Loucy (cell line): ENCODE data around the gene ZFHX3.

ENCODE experiments used
- H2AFZ ChIP-seq: fragments of 200-600 bp; sonication (generic); 2 replicates; pipeline ENCODE4 v1.6.0; 2016; ENCODE audit warnings: antibody characterized with exemption, mild to moderate bottlenecking, low read length, moderate library complexity
- H3F3A ChIP-seq: fragments of 200-600 bp; 2 replicates; pipeline ENCODE4 v1.6.0; 2016; ENCODE audit warnings: antibody characterized with exemption, low read depth, mild to moderate bottlenecking
- H3K27me3 ChIP-seq: fragments of 200-600 bp; sonication (generic); 2 replicates; pipeline ENCODE4 v1.6.1; 2014; ENCODE audit warnings: low read length, mild to moderate bottlenecking; ENCODE audit not compliant: insufficient read depth, poor library complexity, severe bottlenecking
- H3K36me3 ChIP-seq: fragments of 200-600 bp; sonication (generic); 2 replicates; pipeline ENCODE4 v1.6.1; 2016; ENCODE audit warnings: low read length; ENCODE audit not compliant: insufficient read depth
- H3K4me1 ChIP-seq: fragments of 200-600 bp; sonication (generic); 2 replicates; pipeline ENCODE4 v1.5.1; 2014; ENCODE audit warnings: low read length, mild to moderate bottlenecking; ENCODE audit not compliant: insufficient read depth, poor library complexity, severe bottlenecking
- H3K4me2 ChIP-seq: fragments of 200-600 bp; sonication (generic); 2 replicates; pipeline ENCODE4 v1.6.0; 2014; ENCODE audit warnings: antibody characterized with exemption, low read length, low read depth, mild to moderate bottlenecking; ENCODE audit not compliant: poor library complexity, severe bottlenecking
- H3K4me3 ChIP-seq: fragments of 200-600 bp; sonication (generic); 2 replicates; pipeline ENCODE4 v1.5.1; 2014; ENCODE audit warnings: low read length, mild to moderate bottlenecking, mixed read lengths; ENCODE audit not compliant: poor library complexity, severe bottlenecking
- H3K79me2 ChIP-seq: fragments of 200-600 bp; sonication (generic); 2 replicates; pipeline ENCODE4 v1.6.1; 2014; ENCODE audit warnings: low read length; ENCODE audit not compliant: insufficient read depth
- H3K9ac ChIP-seq: fragments of 200-600 bp; sonication (generic); 2 replicates; pipeline ENCODE4 v1.6.0; 2014; ENCODE audit warnings: mild to moderate bottlenecking, low read depth, low read length, moderate library complexity; ENCODE audit not compliant: poor library complexity, severe bottlenecking
- H3K9me2 ChIP-seq: fragments of 200-600 bp; sonication (generic); replicated peaks from 2 replicates; pipeline ENCODE4 v1.6.1; 2016; ENCODE audit warnings: low read depth, low read length, mixed read lengths
- H3K9me3 ChIP-seq: fragments of 200-600 bp; sonication (generic); 2 replicates; pipeline ENCODE4 v1.6.1; 2014; ENCODE audit warnings: mild to moderate bottlenecking, antibody characterized with exemption, low read length, low read depth; ENCODE audit not compliant: insufficient read depth
- H4K20me1 ChIP-seq: fragments of 200-600 bp; sonication (generic); 2 replicates; pipeline ENCODE4 v1.6.0; 2014; ENCODE audit warnings: antibody characterized with exemption, low read length, mild to moderate bottlenecking; ENCODE audit not compliant: insufficient read depth, poor library complexity, severe bottlenecking
- EZH2phosphoT487 ChIP-seq: fragments of 200-600 bp; IDR thresholded peaks from 2 replicates; pipeline ENCODE4 v1.6.1; 2018; ENCODE audit warnings: antibody characterized with exemption, mild to moderate bottlenecking, moderate library complexity, borderline replicate concordance
- TF ChIP-seq, protein P1 (sequence below): fragments of 200-600 bp; sonication (generic); conservative IDR thresholded peaks from 2 replicates; pipeline ENCODE4 v1.5.1; 2014; ENCODE audit warnings: mild to moderate bottlenecking, antibody characterized with exemption, low read length

Gene ZFHX3

DNA sequence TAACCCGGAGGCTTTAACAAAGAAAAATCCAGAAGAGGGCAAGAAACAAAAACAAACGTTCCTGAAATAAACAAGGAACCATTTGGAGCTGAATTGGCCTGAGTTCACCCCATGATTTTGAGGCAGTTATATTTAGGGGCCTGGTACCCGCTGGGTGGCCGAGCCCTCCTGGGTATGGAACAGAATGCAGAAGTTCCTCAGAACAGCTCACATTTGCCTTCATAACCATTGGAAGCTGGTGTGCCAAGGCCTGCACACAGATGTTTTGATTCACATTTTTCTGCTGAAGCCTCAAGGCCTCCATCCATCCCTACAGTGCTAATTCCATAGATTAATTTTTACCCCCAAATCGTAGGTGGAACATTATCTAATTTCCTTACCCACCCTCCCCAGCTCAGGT lies 3.3 kb upstream of the ZFHX3 start:
- H3K4me1 ChIP-seq, result peaks cover 24% of the 10 kb centered on the region
- H3K4me2 ChIP-seq, result no peak overlapping the region

DNA sequence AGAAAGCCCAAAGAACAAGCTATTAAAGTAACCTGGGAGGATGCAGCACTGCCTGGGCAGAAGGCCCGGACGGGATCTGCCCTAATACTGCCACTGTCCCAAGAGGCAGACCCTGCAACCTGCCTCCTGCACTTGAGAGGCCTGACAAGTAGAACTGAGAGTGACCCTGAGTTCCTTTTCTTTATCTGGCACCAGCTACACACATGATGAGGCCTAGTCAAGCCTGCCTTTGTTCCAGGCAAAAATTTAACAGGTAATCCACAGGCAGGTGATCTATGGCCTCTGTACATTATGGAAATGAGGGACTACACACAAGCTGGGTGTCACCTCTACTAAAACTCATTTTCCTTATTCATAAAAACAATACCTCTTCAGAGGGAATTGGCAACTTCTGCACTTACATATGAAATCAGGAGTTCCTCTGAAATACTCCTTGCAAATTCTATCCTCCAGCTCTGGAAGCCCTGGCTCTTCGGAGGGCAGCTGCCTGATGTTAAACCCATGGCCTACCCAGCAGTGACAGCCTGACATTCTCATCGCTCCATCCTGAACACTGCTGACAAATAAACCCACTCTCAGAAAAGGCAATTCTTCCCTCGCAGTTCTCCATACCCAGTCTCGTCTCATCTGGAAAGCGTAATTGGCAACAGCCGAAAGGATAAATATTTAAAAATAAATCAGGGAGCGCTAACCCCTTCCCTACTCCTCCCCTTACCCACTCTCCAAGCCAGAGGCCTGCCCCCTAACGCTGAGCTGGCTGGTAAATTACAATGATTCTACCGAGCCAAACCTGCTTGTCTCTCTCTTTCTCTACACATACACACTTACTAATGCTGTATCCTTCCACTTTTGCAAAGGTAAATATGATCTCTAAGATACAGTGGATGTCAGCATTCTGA lies 2.5 kb upstream of the ZFHX3 start:
- peaks cover 18% of the 10 kb centered on the region for H3K4me1 ChIP-seq
- no peak for TF ChIP-seq EZH2phosphoT487
- TF ChIP-seq, protein P1, sequence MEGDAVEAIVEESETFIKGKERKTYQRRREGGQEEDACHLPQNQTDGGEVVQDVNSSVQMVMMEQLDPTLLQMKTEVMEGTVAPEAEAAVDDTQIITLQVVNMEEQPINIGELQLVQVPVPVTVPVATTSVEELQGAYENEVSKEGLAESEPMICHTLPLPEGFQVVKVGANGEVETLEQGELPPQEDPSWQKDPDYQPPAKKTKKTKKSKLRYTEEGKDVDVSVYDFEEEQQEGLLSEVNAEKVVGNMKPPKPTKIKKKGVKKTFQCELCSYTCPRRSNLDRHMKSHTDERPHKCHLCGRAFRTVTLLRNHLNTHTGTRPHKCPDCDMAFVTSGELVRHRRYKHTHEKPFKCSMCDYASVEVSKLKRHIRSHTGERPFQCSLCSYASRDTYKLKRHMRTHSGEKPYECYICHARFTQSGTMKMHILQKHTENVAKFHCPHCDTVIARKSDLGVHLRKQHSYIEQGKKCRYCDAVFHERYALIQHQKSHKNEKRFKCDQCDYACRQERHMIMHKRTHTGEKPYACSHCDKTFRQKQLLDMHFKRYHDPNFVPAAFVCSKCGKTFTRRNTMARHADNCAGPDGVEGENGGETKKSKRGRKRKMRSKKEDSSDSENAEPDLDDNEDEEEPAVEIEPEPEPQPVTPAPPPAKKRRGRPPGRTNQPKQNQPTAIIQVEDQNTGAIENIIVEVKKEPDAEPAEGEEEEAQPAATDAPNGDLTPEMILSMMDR, result no peak
- no peak overlapping the region for H3K9ac ChIP-seq
- no peaks in the 10 kb centered on the region for H3F3A ChIP-seq
- peaks cover 3% of the 10 kb centered on the region for H4K20me1 ChIP-seq
- no peaks in the 10 kb centered on the region for H3K36me3 ChIP-seq
- no peak overlapping the region for H3K4me3 ChIP-seq
- no peaks in the 10 kb centered on the region for H3K27me3 ChIP-seq
- peaks cover 29% of the 10 kb centered on the region; the same call in 1 of the 2 replicates for H3K79me2 ChIP-seq
- no peaks in the 10 kb centered on the region for H3K9me2 ChIP-seq
- no peaks in the 10 kb centered on the region for H3K9me3 ChIP-seq
- H3K4me2 ChIP-seq, result no peak overlapping the region
- H2AFZ ChIP-seq, result no peak overlapping the region

More for the DNA sequence above, 3.3 kb upstream of the ZFHX3 start:
- H3K79me2 ChIP-seq, result peaks cover 37% of the 10 kb centered on the region; the same call in 1 of the 2 replicates
- no peaks in the 10 kb centered on the region for H3K27me3 ChIP-seq
- H3K9me3 ChIP-seq, result no peaks in the 10 kb centered on the region
- no peaks in the 10 kb centered on the region for H3K36me3 ChIP-seq
- no peak for TF ChIP-seq EZH2phosphoT487
- TF ChIP-seq, protein P1, result no peak
- H3K9me2 ChIP-seq, result no peaks in the 10 kb centered on the region
- H3F3A ChIP-seq, result no peaks in the 10 kb centered on the region
- H2AFZ ChIP-seq, result no peak overlapping the region
- H3K9ac ChIP-seq, result no peak overlapping the region
- no peak overlapping the region for H3K4me3 ChIP-seq
- H4K20me1 ChIP-seq, result peaks cover 8% of the 10 kb centered on the region

DNA sequence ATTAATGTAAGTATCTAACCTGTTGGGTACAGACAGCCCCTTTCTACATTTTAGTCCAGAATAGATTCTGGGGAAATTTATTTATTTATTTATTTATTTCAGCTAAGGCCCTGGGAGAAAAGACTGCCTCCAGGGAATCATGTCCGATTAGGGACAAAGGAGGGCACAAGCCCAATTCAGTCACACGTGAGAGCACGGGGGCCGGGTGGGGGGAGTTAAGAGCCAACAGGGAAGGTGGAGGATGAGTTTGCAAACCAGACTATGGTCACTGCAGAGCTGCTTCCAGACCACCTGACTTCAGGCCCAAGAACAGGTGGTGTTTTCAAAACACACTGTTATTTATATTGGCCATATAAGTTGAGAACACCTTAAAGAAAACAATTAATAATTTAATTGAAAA lies 1.6 kb upstream of the ZFHX3 start:
- H2AFZ ChIP-seq, result no peak overlapping the region
- H3K36me3 ChIP-seq, result no peaks in the 10 kb centered on the region
- H3K27me3 ChIP-seq, result no peaks in the 10 kb centered on the region
- no peaks in the 10 kb centered on the region for H3F3A ChIP-seq
- H3K4me3 ChIP-seq, result no peak overlapping the region
- no peaks in the 10 kb centered on the region for H3K9me3 ChIP-seq
- H3K9ac ChIP-seq, result no peak overlapping the region
- H4K20me1 ChIP-seq, result peaks cover 3% of the 10 kb centered on the region
- H3K4me2 ChIP-seq, result no peak overlapping the region
- H3K79me2 ChIP-seq, result peaks cover 28% of the 10 kb centered on the region; the same call in 1 of the 2 replicates
- H3K9me2 ChIP-seq, result no peaks in the 10 kb centered on the region
- peaks cover 9% of the 10 kb centered on the region for H3K4me1 ChIP-seq
- TF ChIP-seq, protein P1, result no peak
- TF ChIP-seq EZH2phosphoT487, result no peak
